ENCODE measurements around the gene SCRN1.

DNA sequence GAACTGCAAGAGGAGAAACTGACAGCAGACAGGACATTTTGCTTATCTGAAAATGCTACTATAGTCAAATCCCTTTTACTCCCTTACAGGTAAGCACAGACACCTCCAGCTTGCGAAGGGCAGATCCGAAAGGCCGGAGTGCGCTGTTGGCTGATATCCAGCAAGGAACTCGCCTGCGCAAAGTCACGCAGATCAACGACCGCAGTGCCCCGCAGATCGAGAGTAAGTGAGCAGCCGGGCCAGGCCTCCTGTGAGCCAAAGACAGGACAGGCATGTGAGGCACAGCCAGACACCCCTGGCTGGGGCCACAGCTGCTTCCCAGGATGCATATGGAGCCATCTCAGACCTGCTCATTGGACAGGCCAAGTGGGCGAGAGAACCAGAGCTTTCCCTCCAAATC lies 113.9 kb downstream of the SCRN1 start:
- TF ChIP-seq, protein P1, sequence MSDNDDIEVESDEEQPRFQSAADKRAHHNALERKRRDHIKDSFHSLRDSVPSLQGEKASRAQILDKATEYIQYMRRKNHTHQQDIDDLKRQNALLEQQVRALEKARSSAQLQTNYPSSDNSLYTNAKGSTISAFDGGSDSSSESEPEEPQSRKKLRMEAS (IDR thresholded peaks at IDR 0.05), result no peak
- TF ChIP-seq EP300 (IDR thresholded peaks at IDR 0.05; ENCODE audit: borderline replicate concordance) (no peak), CREB1 (IDR thresholded peaks at IDR 0.05; ENCODE audit: low read depth) (no peak), EGR1 (IDR thresholded peaks at IDR 0.05) (no peak), YY1 (IDR thresholded peaks at IDR 0.05; ENCODE audit: low read depth) (no peak), CEBPB (IDR thresholded peaks at IDR 0.05) (no peak), NFIC (IDR thresholded peaks at IDR 0.05) (no peak), RAD21 (IDR thresholded peaks at IDR 0.05; ENCODE audit: low read depth) (no peak)
- TF ChIP-seq, protein P2, sequence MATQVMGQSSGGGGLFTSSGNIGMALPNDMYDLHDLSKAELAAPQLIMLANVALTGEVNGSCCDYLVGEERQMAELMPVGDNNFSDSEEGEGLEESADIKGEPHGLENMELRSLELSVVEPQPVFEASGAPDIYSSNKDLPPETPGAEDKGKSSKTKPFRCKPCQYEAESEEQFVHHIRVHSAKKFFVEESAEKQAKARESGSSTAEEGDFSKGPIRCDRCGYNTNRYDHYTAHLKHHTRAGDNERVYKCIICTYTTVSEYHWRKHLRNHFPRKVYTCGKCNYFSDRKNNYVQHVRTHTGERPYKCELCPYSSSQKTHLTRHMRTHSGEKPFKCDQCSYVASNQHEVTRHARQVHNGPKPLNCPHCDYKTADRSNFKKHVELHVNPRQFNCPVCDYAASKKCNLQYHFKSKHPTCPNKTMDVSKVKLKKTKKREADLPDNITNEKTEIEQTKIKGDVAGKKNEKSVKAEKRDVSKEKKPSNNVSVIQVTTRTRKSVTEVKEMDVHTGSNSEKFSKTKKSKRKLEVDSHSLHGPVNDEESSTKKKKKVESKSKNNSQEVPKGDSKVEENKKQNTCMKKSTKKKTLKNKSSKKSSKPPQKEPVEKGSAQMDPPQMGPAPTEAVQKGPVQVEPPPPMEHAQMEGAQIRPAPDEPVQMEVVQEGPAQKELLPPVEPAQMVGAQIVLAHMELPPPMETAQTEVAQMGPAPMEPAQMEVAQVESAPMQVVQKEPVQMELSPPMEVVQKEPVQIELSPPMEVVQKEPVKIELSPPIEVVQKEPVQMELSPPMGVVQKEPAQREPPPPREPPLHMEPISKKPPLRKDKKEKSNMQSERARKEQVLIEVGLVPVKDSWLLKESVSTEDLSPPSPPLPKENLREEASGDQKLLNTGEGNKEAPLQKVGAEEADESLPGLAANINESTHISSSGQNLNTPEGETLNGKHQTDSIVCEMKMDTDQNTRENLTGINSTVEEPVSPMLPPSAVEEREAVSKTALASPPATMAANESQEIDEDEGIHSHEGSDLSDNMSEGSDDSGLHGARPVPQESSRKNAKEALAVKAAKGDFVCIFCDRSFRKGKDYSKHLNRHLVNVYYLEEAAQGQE (IDR thresholded peaks at IDR 0.05; ENCODE audit: low read depth), result no peak
- TF ChIP-seq, protein P3, sequence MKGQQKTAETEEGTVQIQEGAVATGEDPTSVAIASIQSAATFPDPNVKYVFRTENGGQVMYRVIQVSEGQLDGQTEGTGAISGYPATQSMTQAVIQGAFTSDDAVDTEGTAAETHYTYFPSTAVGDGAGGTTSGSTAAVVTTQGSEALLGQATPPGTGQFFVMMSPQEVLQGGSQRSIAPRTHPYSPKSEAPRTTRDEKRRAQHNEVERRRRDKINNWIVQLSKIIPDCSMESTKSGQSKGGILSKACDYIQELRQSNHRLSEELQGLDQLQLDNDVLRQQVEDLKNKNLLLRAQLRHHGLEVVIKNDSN (IDR thresholded peaks at IDR 0.05), result no peak

All from Ishikawa (cell line).